Liver (tissue), 9 donors: ENCODE data around the gene CYB5R4. TPM values are rescaled to one million over a fixed set of nuclear protein-coding genes. Genes with fewer than 3 reads are reported as not detected.

Experiments used
- DNase-seq: peaks from one replicate; pipeline ENCODE4 v3.0.0-alpha.2; 2017; ENCODE audit warnings: low spot score
- H3K27ac ChIP-seq, 2 donors: one replicate each; pipeline ENCODE4 v1.7.0; 2013; ENCODE audit warnings: inconsistent platforms in 2 of 2, low read length in 2 of 2, control low read depth in 1 of 2, low read depth in 1 of 2, mild to moderate bottlenecking in 1 of 2
- H3K27me3 ChIP-seq, 4 donors: one replicate each; pipeline versions ENCODE4 v1.6.1 to v1.7.0; 2013; ENCODE audit warnings: low read length in 3 of 4, inconsistent platforms in 1 of 4, mild to moderate bottlenecking in 1 of 4, moderate library complexity in 1 of 4; ENCODE audit not compliant: control insufficient read depth in 4 of 4, insufficient read depth in 4 of 4
- H3K36me3 ChIP-seq, 4 donors: one replicate each; pipeline versions ENCODE4 v1.6.1 to v1.7.0; 2013; ENCODE audit warnings: low read length in 3 of 4, mild to moderate bottlenecking in 3 of 4, low read depth in 1 of 4, moderate library complexity in 1 of 4; ENCODE audit not compliant: control insufficient read depth in 4 of 4, insufficient read depth in 3 of 4
- H3K4me1 ChIP-seq, 4 donors: one replicate each; pipeline versions ENCODE4 v1.6.1 to v1.7.0; 2013; ENCODE audit warnings: low read length in 3 of 4, mild to moderate bottlenecking in 3 of 4, moderate library complexity in 1 of 4; ENCODE audit not compliant: control insufficient read depth in 4 of 4, insufficient read depth in 4 of 4
- H3K4me3 ChIP-seq, 3 donors: one replicate each; pipeline versions ENCODE4 v1.6.1 to v1.7.0; 2013; ENCODE audit warnings: low read length in 3 of 3, control low read depth in 1 of 3, low read depth in 1 of 3, mild to moderate bottlenecking in 1 of 3
- H3K9ac ChIP-seq, 2 donors: one replicate each; pipeline ENCODE4 v1.7.0; 2013; ENCODE audit warnings: low read length in 2 of 2, mild to moderate bottlenecking in 2 of 2, moderate library complexity in 2 of 2, control low read depth in 1 of 2, low read depth in 1 of 2
- H3K9me3 ChIP-seq, 4 donors: one replicate each; pipeline versions ENCODE4 v1.6.1 to v1.7.0; 2013; ENCODE audit warnings: low read length in 3 of 4; ENCODE audit not compliant: control insufficient read depth in 4 of 4
- CTCF ChIP-seq: fragments of 150-350 bp; IDR thresholded peaks from 2 replicates; pipeline ENCODE4 v1.5.1; 2017; ENCODE audit warnings: improper control_type of control experiment, low read depth, low read length; ENCODE audit not compliant: missing input control
- EGR1 ChIP-seq, 2 donors: IDR thresholded peaks; 2 replicates each; pipeline ENCODE4 v1.6.1; 2016 to 2018; ENCODE audit warnings: antibody characterized with exemption in 2 of 2, low read depth in 2 of 2
- FOXA1 ChIP-seq: IDR thresholded peaks from 2 replicates; pipeline ENCODE4 v1.6.1; 2016; ENCODE audit warnings: antibody characterized with exemption
- FOXA2 ChIP-seq: IDR thresholded peaks from 2 replicates; pipeline ENCODE4 v1.6.1; 2016; ENCODE audit warnings: antibody characterized with exemption
- GABPA ChIP-seq, 2 donors: IDR thresholded peaks in 1 of 2; conservative IDR thresholded peaks in 1 of 2; 2 replicates each; pipeline ENCODE4 v1.6.1; 2016; ENCODE audit warnings: antibody characterized with exemption in 2 of 2, mild to moderate bottlenecking in 1 of 2, moderate library complexity in 1 of 2
- HNF4A ChIP-seq, 2 donors: conservative IDR thresholded peaks; 2 replicates each; pipeline ENCODE4 v1.6.1; 2016; ENCODE audit warnings: antibody characterized with exemption in 2 of 2, mild to moderate bottlenecking in 2 of 2
- HNF4G ChIP-seq: IDR thresholded peaks from 2 replicates; pipeline ENCODE4 v1.6.1; 2016; ENCODE audit warnings: antibody characterized with exemption
- JUND ChIP-seq, 2 donors: IDR thresholded peaks; 2 replicates each; pipeline ENCODE4 v1.6.1; 2016; ENCODE audit warnings: antibody characterized with exemption in 2 of 2
- MAX ChIP-seq: IDR thresholded peaks from 2 replicates; pipeline ENCODE4 v1.6.1; 2016; ENCODE audit warnings: antibody characterized with exemption
- NR2F2 ChIP-seq: IDR thresholded peaks from 2 replicates; pipeline ENCODE4 v1.6.1; 2016; ENCODE audit warnings: antibody characterized with exemption
- RAD21 ChIP-seq, 2 donors: IDR thresholded peaks; 2 replicates each; pipeline ENCODE4 v1.6.1; 2016; ENCODE audit warnings: antibody characterized with exemption in 2 of 2, mild to moderate bottlenecking in 2 of 2
- RXRA ChIP-seq, 2 donors: IDR thresholded peaks; 2 replicates each; pipeline ENCODE4 v1.6.1; 2017 to 2018; ENCODE audit warnings: antibody characterized with exemption in 2 of 2, mild to moderate bottlenecking in 1 of 2
- SP1 ChIP-seq: IDR thresholded peaks from 2 replicates; pipeline ENCODE4 v1.6.1; 2018; ENCODE audit warnings: antibody characterized with exemption, mild to moderate bottlenecking
- TAF1 ChIP-seq: conservative IDR thresholded peaks from 2 replicates; pipeline ENCODE4 v1.6.1; 2016; ENCODE audit warnings: antibody characterized with exemption, mild to moderate bottlenecking
- YY1 ChIP-seq: IDR thresholded peaks from 2 replicates; pipeline ENCODE4 v1.6.1; 2016; ENCODE audit warnings: antibody characterized with exemption, mild to moderate bottlenecking
- WGBS: extraction: QIAGEN DNeasy Blood & Tissue Kit; methylation state at CpG from one replicate; pipeline ENCODE4 v1.1.7; 2013; 5-methylcytosine and 5-hydroxymethylcytosine counted together
- polyA plus RNA-seq, 2 donors: library from polyadenylated mRNA; stranded (reverse) in 1 of 2; unstranded in 1 of 2; fragments of 200-250 nt in 1 of 2; fragments of >200 nt in 1 of 2; fragmentation: Nextera tagmentation in 1 of 2; extraction: Ambion mirVana in 1 of 2; gene quantifications; one replicate each; pipeline versions ENCODE4 v1.2.1 to v1.2.3, GENCODE V29; 2013 to 2015
- total RNA-seq, 2 donors: library from RNA; depleted of rRNA; stranded (reverse); fragments of >200 nt; gene quantifications; one replicate each; pipeline ENCODE4 v1.2.3, GENCODE V29; 2014
- TF ChIP-seq, protein P1 (sequence below): IDR thresholded peaks from 2 replicates; pipeline ENCODE4 v1.6.1; 2016; ENCODE audit warnings: antibody characterized with exemption
- TF ChIP-seq, protein P2 (sequence below): IDR thresholded peaks from 2 replicates; pipeline ENCODE4 v1.6.1; 2016; ENCODE audit warnings: antibody characterized with exemption
- donor health status: healthy.
- donor health status: healthy.
- donor health status: healthy.
- donor health status: healthy.
- donor health status: healthy.

Gene CYB5R4
- total and polyA plus RNA-seq, 4 donors, result 3.4 to 7.8 (median 5.4) TPM

DNA sequence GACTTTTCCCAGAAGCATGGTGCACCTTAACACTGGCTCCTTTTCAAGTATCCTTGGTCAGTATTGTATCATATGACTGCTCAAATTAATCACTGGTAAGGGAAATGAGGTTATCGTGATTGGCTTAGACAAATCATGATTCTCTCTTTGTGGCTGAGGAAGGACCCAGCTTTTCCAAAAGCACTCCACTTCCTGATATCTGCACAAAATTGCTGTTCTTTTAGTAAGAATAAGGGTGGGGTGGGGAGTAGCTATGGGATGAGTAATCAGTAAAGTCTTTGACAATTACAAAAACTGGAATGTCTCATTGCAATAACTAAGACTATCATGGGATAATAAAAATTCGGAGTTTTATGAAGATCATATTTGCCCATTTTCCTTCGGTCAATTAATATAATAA, 15.3 kb upstream of the CYB5R4 start:
- H3K9me3 ChIP-seq, result peaks cover 0 to 3% (median 0%) of the 10 kb centered on the region in 4 donors
- no peak overlapping the region for H3K9ac ChIP-seq
- no peaks in the 10 kb centered on the region for H3K27me3 ChIP-seq
- no peak overlapping the region for H3K27ac ChIP-seq
- 81% methylated on average over 3 of the region's 3 CpGs for WGBS
- H3K4me1 ChIP-seq, result no peaks in the 10 kb centered on the region
- TF ChIP-seq RXRA (IDR thresholded peaks at IDR 0.05) (no peak), GABPA (IDR thresholded peaks at IDR 0.05 in 1 of 2, conservative IDR thresholded peaks at IDR 0.05 in 1 of 2) (no peak), HNF4A (conservative IDR thresholded peaks at IDR 0.05) (no peak), HNF4G (no peak), NR2F2 (no peak), MAX (no peak), FOXA2 (no peak), CTCF (no peak), TAF1 (no peak), JUND (IDR thresholded peaks at IDR 0.05) (no peak), SP1 (no peak), RAD21 (IDR thresholded peaks at IDR 0.05) (no peak), YY1 (no peak)
- TF ChIP-seq, protein P1, sequence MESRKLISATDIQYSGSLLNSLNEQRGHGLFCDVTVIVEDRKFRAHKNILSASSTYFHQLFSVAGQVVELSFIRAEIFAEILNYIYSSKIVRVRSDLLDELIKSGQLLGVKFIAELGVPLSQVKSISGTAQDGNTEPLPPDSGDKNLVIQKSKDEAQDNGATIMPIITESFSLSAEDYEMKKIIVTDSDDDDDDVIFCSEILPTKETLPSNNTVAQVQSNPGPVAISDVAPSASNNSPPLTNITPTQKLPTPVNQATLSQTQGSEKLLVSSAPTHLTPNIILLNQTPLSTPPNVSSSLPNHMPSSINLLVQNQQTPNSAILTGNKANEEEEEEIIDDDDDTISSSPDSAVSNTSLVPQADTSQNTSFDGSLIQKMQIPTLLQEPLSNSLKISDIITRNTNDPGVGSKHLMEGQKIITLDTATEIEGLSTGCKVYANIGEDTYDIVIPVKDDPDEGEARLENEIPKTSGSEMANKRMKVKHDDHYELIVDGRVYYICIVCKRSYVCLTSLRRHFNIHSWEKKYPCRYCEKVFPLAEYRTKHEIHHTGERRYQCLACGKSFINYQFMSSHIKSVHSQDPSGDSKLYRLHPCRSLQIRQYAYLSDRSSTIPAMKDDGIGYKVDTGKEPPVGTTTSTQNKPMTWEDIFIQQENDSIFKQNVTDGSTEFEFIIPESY, result no peak
- no peak overlapping the region for H3K4me3 ChIP-seq
- H3K36me3 ChIP-seq, result no peaks in the 10 kb centered on the region
- DNase-seq, result no peak

- no peak overlapping the region for H3K4me3 ChIP-seq
- H3K9ac ChIP-seq, result no peak overlapping the region
- peaks cover 0 to 2% (median 0%) of the 10 kb centered on the region in 4 donors for H3K9me3 ChIP-seq
- no peak overlapping the region for H3K27ac ChIP-seq
- no peaks in the 10 kb centered on the region for H3K4me1 ChIP-seq
- 50% methylated on average over 1 of the region's 1 CpG for WGBS
- no peaks in the 10 kb centered on the region for H3K36me3 ChIP-seq
- TF ChIP-seq NR2F2 (no peak), HNF4G (no peak), FOXA1 (no peak), YY1 (no peak), EGR1 (IDR thresholded peaks at IDR 0.05; ENCODE audit: low read depth in 2 of 2) (no peak), RAD21 (IDR thresholded peaks at IDR 0.05) (no peak), CTCF (no peak), TAF1 (no peak), JUND (IDR thresholded peaks at IDR 0.05) (no peak), HNF4A (conservative IDR thresholded peaks at IDR 0.05) (no peak)
- TF ChIP-seq, protein P2, sequence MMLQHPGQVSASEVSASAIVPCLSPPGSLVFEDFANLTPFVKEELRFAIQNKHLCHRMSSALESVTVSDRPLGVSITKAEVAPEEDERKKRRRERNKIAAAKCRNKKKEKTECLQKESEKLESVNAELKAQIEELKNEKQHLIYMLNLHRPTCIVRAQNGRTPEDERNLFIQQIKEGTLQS, result no peak
- no peak for DNase-seq
- peaks cover 0 to 5% (median 0%) of the 10 kb centered on the region in 4 donors for H3K27me3 ChIP-seq
These were observed 13.2 kb upstream of the CYB5R4 start for GRCh38 chr6:83846291-83846690.
